CD4-positive, alpha-beta T cell treated with Interleukin-6 at 100 ng/mL for 8 hours (primary cell): ENCODE results near the gene LSM11.

Experiments
- DNase-seq: peaks from one replicate; pipeline ENCODE4 v3.0.0-alpha.2; 2020; ENCODE audit warnings: mixed read lengths, low spot score

LSM11 gene

DNA sequence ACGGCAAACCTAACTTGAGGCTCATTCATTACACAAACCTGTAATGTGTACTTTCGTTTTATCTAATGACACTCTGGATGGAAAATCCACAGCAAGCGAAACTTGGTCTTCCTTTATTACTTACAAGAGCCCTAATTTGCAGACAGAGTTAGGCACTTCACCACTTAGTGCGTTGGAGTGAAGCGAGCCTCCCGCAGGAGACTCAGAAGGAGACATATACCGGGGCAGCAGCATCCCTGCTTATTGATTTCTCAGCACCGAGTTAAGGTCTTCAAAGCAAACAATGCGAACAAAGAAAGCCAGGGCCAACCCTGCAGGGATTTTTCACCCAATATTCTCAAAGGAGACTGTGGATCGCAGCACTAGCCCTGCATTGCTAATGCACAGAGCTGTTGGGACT is 28.6 kb downstream of the LSM11 start:
- DNase-seq, result no peak

DNA sequence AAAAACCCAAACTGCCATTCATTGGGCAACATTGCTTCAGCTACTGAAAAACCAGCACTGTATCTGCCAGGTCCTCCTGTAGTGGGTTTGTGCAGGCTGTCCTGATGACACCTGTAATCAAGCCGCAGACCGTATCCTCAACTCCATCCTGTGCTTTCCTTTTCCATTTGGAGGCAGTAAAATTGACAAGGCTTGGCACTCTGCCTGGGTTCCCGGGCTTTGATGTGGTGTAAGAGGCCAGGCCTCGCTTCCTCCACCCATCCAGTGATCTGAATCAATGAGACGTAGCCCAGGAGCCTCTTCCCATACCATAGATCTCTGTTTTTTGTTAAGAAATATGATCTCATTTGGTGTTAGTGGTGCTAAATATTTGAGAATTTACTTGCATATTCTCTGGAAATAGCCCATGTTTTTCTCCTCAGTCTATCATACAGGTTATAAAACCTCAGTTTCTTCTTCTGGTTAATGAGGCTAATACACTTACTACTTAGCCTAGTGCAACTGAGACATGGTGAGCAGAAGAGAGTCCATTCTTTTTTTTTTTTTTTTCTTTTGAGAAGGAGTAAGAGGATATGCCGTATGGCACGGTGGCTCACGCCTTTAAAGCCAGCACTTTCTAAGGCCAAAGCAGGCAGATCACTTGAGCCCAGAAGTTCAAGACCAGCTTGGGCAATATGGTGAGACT is 34.8 kb downstream of the LSM11 start:
- no peak for DNase-seq

DNA sequence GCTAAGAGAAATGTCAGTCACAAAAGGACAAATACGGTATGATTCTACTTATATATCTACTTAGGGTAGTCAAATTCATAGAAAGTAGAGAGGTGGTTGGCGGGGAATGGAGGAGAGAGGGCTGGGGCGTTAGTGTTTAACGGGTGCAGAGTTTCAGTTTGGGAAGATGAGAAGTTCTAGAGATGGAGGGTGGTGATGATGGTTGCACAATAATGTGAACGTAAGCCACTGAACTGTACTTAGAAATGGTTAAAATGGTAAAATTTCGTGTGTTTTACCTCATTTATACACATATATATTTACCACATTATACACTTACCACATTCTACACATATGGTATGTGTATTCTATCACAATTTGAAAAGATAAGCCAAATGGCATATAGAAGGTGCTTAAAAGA is 35.7 kb downstream of the LSM11 start:
- no peak for DNase-seq

DNA sequence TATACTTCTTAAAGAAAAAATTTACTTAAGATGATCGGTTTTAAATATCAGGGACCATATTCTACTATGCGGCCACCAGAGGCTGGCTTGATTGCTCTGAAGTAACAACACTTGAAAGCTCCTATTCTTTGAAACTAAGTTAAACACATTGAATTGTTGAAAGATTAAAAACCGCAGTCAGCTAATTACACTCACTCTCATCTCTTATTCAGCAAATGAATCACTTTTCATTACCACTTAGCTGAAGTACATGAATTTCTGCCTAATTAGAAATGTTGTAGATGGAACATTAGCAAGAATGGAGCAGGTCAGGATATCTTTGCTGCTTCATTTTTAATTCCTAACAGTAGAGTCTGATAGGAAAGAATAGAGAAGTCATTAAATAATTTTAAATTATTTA is 42.3 kb downstream of the LSM11 start:
- DNase-seq, result no peak

DNA sequence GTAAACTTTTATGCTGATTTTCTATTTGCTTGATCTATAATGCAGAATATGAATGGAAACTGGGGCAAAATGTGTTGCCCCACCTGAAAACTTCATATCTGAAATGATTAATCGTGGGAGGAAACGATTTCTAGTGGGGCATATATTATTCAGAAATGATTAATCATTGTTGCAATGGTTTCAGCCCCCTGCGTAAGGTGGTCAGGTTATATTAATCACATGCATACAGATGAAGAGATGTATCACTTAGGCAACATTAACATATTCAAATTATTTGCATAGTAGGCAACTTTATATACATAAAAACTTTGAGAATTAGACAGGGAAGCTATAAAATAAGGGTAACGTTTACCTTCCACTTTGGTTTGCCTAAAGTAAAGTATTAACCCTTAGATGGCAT is 49.8 kb downstream of the LSM11 start:
- no peak for DNase-seq

DNA sequence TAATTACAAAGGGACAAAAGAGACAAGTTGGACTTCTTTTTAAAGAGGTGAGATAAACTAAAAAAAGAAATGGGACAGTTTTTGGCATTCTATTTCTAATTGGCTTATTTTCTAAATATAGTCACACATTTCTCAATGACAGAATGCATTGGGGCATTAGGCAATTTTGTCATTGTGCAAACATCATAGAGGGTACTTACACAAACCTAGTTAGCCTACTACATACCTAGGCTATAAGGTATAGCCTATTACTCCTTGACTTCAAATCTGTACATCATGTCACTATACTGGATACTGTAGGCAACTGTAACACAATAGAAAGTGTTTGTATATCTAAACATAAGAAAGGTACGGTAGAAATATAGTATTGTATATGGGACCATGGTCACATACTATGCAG is 56.1 kb downstream of the LSM11 start:
- DNase-seq, result no peak

DNA sequence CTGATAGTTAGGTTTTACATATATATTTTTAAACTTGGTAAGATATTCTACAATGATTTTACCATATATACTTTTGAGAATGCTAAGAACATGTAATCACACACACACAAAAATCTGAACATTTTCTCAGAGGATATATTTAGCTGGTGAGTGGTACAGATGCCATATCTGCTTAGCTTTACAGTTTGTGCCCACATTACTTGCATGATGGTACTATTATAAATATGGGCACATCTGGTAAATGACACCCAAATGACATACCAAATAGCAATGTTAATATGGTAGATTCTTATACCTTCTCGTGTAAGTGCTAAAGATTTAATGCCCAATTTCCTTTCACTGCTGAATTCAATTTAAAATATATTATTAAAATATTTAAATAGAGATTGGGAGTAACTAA is 56.6 kb downstream of the LSM11 start:
- no peak for DNase-seq

DNA sequence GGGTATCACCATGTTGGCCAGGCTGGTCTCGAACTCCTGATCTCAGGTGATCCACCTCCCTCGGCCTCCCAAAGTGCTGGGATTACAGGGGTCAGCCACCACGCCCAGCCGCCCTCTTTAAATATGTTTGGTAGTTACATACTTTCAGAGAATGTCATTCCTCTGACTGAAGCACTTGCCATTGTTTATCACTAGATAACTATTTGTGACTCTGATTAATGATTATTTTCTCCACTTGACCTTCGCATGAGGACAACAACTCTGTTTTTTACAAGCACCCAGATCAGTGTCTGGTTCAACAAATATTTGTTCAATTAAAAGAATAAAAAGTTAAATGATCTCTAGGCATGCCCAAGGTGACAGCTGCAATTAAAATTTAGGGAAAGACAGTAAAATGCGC is 59.2 kb downstream of the LSM11 start:
- no peak for DNase-seq

DNA sequence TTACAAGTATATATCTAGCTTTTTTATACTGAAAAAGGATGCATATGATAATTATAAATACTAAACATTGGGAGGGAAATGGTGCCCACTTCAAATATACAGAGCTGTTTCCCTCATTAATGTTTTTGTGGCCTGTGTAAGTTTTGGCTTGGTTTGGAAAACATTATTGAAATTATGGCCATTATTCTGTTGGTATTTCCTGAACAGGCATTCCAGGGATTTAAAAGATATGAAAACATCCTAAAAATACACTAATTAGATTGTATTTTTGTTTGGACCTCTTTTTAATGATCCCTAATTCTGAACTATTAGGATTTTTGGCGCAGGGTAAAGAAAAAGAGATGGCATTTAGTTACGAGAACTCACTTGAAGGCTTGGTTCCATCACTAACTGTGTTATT is 64.5 kb downstream of the LSM11 start:
- no peak for DNase-seq
